Fibroblast of the aortic adventitia (primary cell): ENCODE results near the gene NIT2. TPM values are rescaled to one million over a fixed set of nuclear protein-coding genes. Genes with fewer than 3 reads are reported as not detected.

Experiments used
- total RNA-seq: library from RNA; depleted of rRNA; stranded (reverse); fragments of >200 nt; gene quantifications from 2 replicates; pipeline ENCODE4 v1.2.3, GENCODE V29; 2012; ENCODE audit warnings: low replicate concordance

The NIT2 gene
- total RNA-seq, 1 donor = 27.7 TPM

Other genes starting within 250 kb of the NIT2 start
- gene FILIP1L, start 220.3 kb upstream of the NIT2 start, total RNA-seq = 15.2 and 34.3 TPM in 2 replicates
- gene TBC1D23, start 73.8 kb upstream of the NIT2 start, total RNA-seq = 76.4 and 157 TPM in 2 replicates
- 62.0 and 64.5 TPM in 2 replicates for gene TOMM70, start 66.3 kb downstream of the NIT2 start, total RNA-seq
- gene LNP1, start 66.8 kb downstream of the NIT2 start, total RNA-seq = 3.0 and 11.0 TPM in 2 replicates
- 13.7 and 50.6 TPM in 2 replicates for gene TMEM45A, start 157.9 kb downstream of the NIT2 start, total RNA-seq